Forelimb muscle (tissue), 1 donor: Measurements from ENCODE around the gene MRPL19. TPM values are rescaled to one million over a fixed set of nuclear protein-coding genes. Genes with fewer than 3 reads are reported as not detected.
"Not testable (repeated sequence)": the region's sequence is repeated elsewhere in the genome, so short reads cannot be mapped to it uniquely, and the experiment has no call there.

Experiments
- DNase-seq: peaks from one replicate; pipeline ENCODE4 v3.0.0-alpha.2; 2013; ENCODE audit warnings: low read depth
- polyA plus RNA-seq: library from polyadenylated mRNA; unstranded; fragments of 120-200 nt; gene quantifications from one replicate; pipeline ENCODE4 v1.2.1, GENCODE V29; 2013; ENCODE audit not compliant: insufficient read length

The MRPL19 gene
- polyA plus RNA-seq, 1 donor: 34.8 TPM

DNA sequence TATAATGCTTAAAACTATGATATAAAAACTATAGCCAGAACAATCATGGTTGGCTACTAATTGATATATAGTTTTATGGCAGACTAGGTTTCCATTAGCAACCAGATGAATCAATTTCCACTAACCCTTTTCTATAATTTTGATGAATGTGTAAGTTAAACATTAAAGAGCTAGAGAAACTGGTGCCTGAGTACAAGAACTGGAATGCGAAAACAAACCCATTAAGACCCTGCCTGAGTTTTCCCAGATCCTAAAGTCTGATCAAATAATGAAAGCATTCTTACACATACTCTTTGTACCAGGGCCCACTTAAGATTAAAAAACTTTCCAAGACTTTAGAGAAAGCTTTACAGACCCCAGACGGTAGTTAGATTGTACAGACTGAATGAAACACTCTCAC, 21.3 kb downstream of the MRPL19 start:
- no peak for DNase-seq

DNA sequence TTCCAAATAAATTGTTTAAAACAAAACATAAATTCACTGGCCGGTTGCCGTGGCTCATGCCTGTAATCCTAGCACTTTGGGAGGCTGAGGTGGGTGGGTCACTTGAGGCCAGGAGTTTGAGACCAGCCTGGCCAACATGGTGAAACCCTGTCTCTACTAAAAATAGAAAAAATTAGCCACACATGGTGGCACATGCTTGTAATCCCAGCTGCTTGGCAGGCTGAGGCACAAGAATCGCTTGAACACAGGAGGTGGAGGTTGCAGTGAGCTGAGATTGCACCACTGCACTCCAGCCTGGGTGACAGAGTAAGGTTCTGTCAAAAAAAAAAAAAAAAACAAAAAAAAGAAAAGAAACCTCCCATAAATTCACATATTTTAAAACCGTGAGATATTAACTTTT, 28.8 kb downstream of the MRPL19 start:
- DNase-seq: not testable (repeated sequence)

DNA sequence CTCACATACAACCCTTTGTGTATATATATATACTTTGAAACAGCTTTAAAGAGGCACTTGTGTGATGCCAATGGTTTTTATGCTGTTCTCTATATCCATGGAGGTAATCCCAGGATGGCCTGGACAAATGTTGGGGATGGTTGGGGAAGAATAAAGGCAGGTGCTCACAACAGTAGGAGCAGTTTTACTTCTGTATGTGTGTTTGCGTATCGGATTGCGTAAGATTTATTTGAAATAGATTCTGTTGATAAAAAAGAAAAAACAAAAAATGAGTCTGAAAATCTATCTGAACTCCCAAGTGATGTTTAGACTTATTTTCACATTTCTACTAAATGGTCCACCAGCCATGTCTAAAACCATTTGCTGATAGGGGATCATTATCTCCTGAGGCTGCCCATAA, 29.3 kb downstream of the MRPL19 start:
- no peak for DNase-seq

DNA sequence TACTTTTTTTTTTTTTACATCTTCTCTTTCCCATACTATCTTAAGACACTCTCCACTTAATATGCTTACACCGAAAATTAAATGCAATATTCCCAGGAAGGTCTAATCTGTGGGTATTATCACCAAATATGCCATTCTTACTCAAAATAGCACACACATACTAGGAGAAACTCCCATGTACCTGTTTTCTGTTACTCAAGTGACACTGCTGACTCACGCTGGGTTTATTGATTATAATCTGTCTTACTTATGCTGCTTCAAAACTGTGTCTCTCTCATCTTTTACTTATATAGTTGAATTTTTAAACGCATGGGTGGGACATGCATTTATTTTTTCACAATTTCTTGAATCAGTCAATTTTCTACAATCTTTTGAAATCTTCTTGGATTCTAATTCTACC, 29.9 kb downstream of the MRPL19 start:
- no peak for DNase-seq

DNA sequence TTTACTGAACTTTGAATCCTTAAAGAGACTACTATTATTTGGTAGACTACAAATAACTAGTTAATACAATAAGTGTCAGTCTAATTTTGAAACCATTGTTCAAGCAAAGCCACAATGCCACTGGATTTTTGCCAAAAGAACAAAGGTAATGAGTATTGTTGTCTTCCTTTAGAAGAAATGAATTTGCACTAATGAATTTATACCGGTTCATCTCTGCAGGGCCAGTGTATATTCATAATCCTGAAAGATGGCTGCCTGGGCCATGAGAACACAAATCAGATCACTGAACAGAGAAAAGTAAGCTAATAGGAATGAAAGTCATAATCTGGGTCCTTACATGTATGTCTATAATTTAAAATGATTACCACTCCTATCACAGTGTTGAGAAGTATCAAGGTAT, 33.0 kb downstream of the MRPL19 start:
- no peak for DNase-seq

DNA sequence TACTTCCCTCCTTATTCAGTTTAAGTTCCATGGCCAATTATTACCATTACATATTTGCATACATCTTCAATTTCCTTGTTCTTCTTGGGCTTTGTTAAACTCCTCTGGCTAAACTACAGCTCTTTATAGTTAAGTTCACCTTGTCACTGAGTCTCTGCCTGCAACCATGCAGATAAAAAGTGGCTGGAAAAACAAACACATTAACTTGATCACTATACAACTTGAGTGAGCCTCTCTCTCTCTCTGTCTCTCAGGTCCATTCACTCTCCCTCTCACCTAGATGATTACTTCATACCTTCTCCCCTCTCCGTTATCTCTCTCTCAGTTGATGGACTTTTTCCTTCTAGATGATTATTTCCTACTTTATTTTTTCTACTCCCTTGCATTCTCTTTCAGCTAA, 33.8 kb downstream of the MRPL19 start:
- no peak for DNase-seq

DNA sequence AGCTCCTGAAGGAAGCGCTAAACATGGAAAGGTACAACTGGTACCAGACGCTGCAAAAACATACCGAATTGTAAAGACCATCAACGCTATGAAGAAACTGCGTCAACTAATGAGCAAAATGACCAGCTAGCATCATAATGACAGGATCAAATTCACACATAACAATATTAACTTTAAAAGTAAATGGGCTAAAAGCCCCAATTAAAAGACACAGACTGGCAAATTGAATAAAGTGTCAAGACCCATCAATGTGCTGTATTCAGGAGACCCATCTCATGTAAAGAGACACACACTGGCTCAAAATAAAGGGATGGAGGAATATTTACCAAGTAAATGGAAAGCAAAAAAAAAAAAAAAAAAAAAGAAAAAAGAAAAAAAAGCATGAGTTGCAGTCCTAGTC, 36.8 kb downstream of the MRPL19 start:
- not testable (repeated sequence) for DNase-seq

DNA sequence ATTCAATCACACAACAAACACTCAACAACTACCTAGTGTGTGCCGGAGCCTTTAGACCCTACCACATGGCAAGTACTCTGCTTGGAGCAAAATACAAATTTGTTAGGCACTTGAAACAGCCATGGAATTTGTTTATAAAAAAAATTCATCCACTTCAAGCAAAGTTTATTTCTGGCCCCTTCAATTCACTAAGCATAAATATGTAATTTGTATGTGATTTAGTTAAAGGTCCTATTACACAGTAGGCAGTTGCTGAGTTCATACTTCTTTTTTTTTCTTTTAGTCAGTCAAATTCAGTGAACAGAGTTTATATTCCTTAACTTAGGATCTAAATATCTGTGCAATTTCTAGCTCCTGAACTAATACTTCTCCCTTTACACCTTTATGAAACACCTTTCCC, 41.6 kb downstream of the MRPL19 start:
- no peak for DNase-seq

DNA sequence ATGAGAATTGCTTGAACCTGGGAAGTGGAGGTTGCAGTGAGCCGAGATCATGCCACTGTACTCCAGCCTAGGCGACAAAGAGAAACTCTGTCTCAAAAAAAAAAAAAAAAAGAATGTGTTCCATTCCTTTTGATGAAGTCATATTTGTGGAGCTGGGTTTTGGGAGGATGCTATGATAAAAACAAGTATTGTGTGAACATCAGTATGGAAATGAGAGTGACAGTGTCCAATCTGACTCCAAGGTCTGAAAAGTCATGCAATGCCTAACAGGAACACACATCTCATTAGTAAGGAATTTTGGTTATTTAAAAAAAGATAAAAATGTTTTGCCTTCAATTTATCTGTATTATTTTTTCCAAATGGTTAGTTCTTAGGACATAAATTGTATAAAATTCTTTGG, 52.3 kb downstream of the MRPL19 start:
- DNase-seq: no peak

DNA sequence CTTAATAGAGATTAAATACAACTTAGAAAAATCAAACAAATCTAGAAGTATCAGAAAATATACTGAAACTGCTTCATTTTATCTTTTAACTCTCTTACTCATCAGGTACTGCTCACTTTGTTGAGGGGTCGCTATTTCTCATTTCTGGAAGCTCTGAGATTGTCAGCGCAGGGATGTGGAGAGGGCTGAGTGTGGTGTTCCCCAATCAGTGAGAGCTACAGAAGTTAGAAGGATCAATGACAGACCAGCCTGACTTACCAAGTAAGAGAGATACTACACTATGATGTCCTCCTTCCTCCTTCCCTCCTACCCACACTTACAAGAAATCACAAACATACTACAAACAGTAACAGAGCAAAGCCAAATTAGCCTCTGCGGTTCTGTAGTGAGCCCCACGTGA, 56.0 kb downstream of the MRPL19 start:
- DNase-seq: no peak

DNA sequence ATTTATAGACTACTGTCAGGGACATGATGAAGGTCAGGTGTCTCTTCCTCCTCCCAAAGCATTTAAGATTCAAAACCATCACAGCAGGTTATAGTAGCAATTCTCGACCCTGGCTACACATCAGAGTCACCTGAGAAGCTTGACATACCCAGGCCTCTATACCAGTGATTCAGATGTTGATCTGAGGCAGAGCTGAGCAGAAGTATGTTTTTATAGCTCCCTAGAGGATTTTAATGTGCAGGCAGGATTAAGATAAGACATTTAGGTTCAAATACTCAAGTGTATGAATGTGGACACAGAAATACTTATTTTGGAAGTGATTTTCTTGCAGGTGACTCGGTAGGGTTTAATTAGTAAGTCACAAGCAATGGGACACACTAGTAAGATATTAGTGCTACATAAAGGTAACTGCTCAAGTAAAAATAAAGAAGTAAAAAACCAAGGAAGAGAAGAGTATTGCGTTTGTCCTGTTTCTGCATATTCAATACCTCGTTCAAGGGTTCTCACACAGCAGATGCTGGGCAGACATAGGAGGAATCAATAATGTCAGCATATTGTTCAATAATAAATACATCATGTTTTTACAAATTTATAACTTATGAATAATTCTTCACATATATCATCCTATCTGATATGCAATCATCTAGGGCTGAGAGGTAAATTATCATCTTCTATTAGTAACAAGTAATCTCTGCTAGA, 57.2 kb downstream of the MRPL19 start:
- no peak for DNase-seq

DNA sequence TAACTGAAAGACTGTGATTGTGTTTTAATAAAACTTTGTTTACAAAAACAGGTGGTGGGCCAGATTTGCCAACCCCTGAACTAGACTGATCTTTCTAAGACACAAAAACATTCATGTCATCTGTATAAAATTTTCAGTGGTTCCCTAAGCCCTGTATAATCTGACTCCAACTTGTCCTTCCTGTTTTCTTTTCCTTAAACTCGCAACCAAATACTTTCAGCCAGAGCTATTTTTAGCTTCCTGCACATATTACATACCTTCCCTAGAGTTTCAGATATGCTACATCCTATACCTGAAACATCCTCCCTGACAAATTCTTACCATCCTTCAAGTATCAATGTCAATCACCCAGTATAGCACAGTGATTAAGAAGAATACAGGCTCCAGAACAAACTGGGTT, 59.3 kb downstream of the MRPL19 start:
- no peak for DNase-seq

DNA sequence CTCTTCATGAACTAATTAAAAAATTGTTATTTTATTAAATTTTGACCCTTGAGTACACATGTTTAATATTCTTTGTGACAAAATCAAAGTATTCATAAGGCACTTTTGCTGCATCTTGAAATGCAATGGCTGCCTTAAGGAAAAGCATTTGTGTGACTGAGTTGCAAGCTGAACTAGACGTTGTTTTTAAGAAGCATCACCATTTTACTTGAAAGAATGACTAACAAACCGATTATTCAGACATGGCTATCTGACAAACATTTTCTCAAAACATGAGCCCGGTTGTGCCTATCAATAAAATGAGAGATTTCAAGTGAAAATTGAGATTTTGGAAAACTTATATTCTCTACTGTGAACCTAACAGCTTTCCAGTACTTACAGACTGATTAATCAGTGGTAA, 61.3 kb downstream of the MRPL19 start:
- DNase-seq: no peak

DNA sequence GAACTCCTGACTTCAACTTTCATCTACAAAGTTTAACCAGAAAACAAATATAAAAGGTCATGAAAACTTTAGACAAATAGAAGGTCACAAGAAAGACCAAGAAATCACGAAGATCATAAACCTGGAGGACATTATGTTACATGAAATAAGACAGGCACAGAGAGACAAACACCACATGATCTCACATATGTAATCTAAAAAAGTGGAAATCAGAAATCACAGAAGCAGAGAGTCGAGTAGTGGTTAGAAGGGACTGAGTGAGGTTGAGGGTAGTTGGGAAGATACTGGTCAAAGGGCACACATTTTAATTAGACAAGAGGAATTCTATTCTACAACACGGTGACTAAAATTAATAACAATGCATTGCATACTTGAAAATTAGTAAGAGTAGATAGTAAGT, 62.7 kb downstream of the MRPL19 start:
- no peak for DNase-seq

DNA sequence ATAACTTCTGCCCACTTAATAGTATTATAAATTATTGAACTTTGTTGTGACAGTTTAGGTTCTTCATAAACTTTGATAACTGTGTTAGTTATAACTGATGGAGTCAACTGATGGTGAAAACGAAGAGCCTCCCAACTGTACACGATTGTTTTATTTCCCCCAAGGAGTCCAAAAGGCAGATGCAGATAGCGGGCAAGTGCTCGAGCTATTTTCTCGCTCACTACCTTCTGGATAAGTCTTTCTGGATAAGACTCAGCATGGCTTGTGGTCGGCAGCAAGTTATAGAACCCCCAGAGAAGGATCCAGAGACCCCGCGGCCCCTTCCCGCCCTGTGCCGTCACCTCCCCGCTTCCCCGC, 63.6 kb downstream of the MRPL19 start:
- no peak for DNase-seq

DNA sequence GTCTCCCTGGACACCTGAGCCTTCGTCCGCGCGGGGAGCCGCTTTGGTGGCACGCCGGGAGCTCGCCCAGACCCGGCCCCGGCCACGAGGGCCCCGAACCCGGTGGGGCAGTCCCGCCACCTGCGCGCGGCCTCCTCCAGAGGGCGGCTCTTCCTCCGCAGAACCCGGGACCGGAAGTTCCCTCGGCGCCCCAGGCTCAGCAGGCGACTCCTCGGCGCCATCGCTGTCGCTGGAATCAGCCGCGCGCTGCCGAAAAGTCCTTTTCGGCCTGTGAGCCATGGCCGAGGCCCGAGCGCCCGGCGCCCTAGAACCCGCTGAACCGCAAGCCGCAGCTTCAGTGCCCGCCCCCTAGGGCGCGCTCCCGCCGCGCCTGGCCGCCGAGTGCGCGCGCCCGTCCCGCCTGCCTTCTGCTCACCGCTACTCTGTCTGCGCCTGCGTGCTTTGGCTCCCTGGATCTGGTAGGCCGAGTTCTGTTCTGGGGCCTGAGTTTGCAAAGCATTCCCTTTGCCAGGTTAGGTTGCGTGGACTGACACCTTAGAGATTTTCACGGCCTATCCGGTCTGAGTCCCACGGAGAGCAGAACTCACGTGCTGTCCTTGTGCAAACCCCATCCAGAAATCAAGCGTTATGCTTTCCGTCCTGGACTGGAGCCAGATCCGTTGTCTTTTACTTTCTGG, 64.1 kb downstream of the MRPL19 start, which contains the start of gene GCFC2:
Gene GCFC2, minus strand, starts transcription at position 339 of the 677 bp plus-strand sequence. Its CDS starts 60 bp downstream, at position 279.
- peak; percentile 68 for DNase-seq

DNA sequence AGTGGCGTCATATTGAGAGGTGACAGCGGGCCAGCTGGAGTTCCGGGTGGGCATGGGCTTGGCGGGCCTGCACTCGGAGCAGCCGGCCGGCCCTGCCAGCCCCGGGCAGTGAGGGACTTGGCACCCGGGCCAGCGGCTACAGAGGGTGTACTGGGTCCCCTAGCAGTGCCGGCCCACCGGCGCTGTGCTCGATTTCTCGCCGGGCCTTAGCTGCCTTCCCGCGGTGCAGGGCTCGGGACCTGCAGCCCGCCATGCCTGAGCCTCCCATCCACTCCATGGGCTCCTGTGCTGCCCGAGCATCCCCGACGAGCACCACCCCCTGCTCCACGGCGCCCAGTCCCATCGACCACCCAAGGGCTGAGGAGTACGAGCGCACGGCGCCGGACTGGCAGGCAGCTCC, 65.0 kb downstream of the MRPL19 start:
- not testable (repeated sequence) for DNase-seq

DNA sequence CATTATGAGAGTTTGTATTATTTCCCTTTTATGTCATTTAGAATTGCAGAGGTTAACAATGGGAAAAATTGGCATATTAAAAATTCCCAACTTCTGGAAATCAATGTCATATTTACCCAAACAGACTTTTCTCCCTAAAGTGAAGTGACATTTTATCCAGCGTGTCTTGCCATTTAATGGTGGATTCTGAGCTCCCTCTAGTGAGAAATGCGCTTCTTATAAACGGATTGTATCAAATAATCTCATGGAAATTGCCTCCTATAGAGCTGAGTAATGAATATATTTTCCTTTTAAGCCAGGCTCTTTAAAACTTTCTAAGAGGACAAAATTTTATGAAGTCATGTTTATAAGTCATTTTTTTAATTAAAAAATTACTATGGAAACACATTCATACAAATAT, 69.8 kb downstream of the MRPL19 start:
- no peak for DNase-seq

DNA sequence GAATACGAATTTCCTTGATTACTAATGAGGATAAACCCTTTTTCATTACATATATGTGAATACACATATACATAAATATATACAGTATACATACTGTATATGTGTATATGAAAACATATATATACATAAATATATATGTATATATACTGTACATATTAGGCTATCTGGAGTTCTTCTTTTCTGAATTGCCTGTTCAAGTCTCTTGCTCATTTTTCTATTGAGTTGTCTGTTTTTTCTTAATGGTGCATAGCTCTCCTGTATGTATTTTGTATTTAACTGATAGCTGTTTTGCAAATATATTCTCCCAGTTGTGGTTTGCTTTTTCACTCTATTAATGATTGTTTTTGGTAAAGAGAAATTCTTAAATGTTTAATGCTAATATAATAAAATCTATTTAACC, 73.0 kb downstream of the MRPL19 start:
- no peak for DNase-seq

DNA sequence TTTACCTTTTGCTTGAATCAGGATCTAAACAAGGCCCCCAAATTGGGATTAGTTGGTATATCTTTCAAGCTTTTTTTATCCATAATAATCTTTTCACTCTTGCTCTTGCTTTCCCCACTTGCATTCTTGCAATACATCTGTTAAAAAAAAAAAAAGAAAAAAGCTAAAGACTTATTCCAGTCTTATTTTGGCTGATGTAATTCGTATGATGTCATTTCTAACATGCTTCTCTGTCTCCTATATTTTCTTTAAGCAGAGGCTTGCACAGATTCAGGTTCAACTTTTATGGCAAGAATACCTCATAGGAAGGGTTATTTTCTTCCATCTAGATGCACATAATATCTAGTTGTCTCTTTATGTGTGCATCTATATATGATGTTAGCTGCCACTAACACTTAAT, 73.9 kb downstream of the MRPL19 start:
- no peak for DNase-seq

DNA sequence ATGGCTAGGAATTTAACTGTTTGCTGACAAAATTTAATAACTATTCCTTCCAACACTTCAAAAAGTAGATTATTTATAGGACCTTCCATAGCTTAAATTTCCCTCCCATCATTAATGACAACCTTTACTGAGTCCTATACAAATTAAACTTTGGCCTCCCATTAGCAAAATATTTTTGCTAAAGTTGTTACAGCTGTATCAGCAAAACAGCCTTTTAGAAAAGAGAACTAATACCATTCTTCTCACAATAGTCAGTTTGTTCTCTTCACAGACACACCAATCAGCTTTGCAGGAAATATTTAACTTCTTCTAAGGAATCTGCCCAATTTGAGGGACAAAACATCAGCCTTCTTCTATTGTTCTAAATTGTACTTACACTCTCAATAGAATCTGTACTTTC, 76.1 kb downstream of the MRPL19 start:
- no peak for DNase-seq

DNA sequence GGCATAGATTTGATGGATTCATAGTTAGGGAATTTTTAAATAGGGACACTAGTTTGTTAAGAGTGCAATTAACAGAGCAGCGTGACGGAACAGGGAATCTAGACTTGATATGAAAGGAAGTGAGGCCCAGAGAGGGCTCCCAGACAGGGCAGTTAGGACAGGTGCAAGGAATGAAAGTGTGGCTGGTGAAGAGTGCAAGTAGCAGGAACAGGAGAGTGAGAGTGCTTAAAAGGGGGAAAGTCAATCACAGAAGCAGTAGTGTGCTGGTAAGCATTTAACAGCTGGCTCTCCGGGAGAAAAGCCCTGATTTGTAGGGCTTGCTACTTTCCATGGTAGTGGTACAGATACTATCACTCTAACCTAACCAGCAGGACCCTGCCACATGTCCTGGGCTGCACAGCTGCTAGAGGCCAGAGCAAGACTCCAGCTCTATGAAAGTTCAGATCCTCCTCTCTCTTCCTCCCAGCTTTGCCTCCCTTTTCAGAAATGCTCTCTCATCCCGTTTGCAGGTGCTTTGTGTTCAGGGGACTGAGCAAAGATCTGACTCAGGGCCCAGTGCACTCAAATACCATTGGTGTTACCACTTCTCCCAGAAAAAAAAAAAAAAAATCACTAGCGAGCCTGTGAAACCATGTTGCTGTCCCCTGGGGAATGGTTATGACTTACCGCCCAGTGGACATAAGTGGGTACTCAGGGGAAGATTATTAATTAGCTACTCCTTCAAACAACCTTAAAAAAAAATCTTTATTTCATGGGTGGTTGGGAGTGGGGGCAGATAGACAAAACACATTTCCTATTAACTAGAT, 82.2 kb downstream of the MRPL19 start:
- DNase-seq: no peak

DNA sequence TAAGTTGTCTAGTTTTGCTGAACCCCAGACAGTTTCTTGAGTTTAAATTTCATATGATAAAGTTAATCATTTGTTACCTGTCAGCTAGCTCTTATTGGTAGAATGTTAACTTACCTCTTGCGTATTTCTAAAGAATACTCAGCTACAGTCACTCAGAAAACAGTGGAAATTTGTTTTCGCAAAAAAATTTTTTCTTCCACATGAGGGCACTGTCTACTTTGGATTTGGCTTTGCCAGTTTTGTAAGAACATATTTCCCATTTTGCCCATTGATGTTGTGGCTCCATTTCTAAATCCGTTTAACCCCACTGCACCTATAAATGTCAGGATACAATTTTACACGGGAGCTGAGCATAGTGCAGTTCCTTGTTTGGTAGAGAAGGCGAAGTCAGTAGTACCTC, 83.3 kb downstream of the MRPL19 start:
- no peak for DNase-seq
